Progenitor cell of endocrine pancreas (in vitro differentiated cells): Measurements from ENCODE around the gene ATXN1. TPM values are rescaled to one million over a fixed set of nuclear protein-coding genes. Genes with fewer than 3 reads are reported as not detected.

Experiments
- DNase-seq: peaks from one replicate; pipeline ENCODE4 v3.0.0; 2021; ENCODE audit warnings: low spot score; ENCODE audit not compliant: unreplicated experiment
- H3K27ac Mint-ChIP-seq: 2 replicates; pipeline ENCODE4 v1.8.0; 2021; ENCODE audit warnings: mild to moderate bottlenecking, moderate library complexity, mixed read lengths
- H3K27me3 Mint-ChIP-seq: 2 replicates; pipeline ENCODE4 v1.8.0; 2021; ENCODE audit warnings: mixed read lengths
- H3K36me3 Mint-ChIP-seq: 2 replicates; pipeline ENCODE4 v1.8.0; 2022; ENCODE audit warnings: mixed read lengths; ENCODE audit not compliant: insufficient read depth
- H3K4me1 Mint-ChIP-seq: 2 replicates; pipeline ENCODE4 v1.8.0; 2021; ENCODE audit warnings: low read depth, mixed read lengths
- H3K4me3 Mint-ChIP-seq: 2 replicates; pipeline ENCODE4 v1.8.0; 2021; ENCODE audit warnings: low read depth, mild to moderate bottlenecking, moderate library complexity, mixed read lengths
- H3K9me3 Mint-ChIP-seq: 2 replicates; pipeline ENCODE4 v1.8.0; 2021; ENCODE audit warnings: low read depth, mixed read lengths
- total RNA-seq: library from RNA; stranded (reverse); gene quantifications from 2 replicates; pipeline ENCODE4 v1.2.1, GENCODE V29; 2021
- TF ChIP-seq, protein P1 (sequence below): fragments of 200-600 bp; sonication (generic); IDR thresholded peaks from one replicate; pipeline ENCODE4 v1.5.0; 2021; ENCODE audit warnings: antibody characterized with exemption, mild to moderate bottlenecking; ENCODE audit not compliant: unreplicated experiment

ATXN1 gene
- total RNA-seq, 1 donor from 2014 or later, result 35.8 TPM

DNA sequence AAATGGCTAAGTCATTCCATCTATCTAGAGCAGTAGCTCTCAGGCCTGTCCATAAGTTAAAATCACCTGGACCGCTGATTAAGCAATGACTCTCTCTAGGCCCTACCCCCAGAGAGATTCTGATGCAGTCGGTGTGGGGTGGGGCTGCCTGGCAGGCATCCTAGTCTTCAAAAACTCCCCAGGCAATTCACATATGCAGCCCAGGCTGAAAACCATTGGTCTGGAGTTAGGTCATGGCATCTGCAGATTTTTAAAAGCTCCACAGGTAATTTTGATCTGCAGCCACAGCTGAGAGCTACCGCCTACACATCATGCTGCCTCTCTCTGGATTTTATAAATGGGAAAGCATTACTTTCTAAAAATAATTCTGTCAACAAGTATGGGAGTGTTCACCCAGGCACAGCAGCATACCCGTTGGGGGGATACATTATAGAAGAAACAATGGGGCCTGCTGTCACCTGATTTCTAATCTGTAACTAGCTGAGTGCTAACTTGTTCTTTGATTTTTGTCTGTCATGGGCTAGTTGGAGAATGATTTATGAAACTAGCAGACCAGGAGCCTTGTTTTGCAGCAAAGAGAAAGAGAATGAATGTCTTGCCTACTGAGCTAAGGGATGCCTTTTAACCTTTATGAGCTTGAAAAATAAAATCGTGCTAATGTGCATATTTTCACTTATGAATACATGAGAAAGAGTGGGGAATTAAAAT lies 44.1 kb upstream of the ATXN1 start:
- H3K27me3 Mint-ChIP-seq, result peaks cover 10% of the 10 kb centered on the region
- no peak for DNase-seq
- peaks cover 26% of the 10 kb centered on the region for H3K4me1 Mint-ChIP-seq
- H3K4me3 Mint-ChIP-seq, result no peak overlapping the region
- no peaks in the 10 kb centered on the region for H3K36me3 Mint-ChIP-seq
- peak overlapping the region; percentile 42 for H3K27ac Mint-ChIP-seq
- TF ChIP-seq, protein P1, sequence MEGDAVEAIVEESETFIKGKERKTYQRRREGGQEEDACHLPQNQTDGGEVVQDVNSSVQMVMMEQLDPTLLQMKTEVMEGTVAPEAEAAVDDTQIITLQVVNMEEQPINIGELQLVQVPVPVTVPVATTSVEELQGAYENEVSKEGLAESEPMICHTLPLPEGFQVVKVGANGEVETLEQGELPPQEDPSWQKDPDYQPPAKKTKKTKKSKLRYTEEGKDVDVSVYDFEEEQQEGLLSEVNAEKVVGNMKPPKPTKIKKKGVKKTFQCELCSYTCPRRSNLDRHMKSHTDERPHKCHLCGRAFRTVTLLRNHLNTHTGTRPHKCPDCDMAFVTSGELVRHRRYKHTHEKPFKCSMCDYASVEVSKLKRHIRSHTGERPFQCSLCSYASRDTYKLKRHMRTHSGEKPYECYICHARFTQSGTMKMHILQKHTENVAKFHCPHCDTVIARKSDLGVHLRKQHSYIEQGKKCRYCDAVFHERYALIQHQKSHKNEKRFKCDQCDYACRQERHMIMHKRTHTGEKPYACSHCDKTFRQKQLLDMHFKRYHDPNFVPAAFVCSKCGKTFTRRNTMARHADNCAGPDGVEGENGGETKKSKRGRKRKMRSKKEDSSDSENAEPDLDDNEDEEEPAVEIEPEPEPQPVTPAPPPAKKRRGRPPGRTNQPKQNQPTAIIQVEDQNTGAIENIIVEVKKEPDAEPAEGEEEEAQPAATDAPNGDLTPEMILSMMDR, result no peak
- H3K9me3 Mint-ChIP-seq, result peaks cover 16% of the 10 kb centered on the region

- no peak overlapping the region for H3K27ac Mint-ChIP-seq
- peaks cover 9% of the 10 kb centered on the region for H3K9me3 Mint-ChIP-seq
- DNase-seq, result no peak
- H3K4me3 Mint-ChIP-seq, result no peak overlapping the region
- no peaks in the 10 kb centered on the region for H3K36me3 Mint-ChIP-seq
- H3K27me3 Mint-ChIP-seq, result peaks cover 11% of the 10 kb centered on the region
- TF ChIP-seq, protein P1, result no peak
- H3K4me1 Mint-ChIP-seq, result peaks cover 26% of the 10 kb centered on the region
Observed at GRCh38 chr6:16804546-16805242, 43.4 kb upstream of the ATXN1 start.

- DNase-seq, result peak; percentile 29
- Mint-ChIP-seq H3K4me1 (peaks cover 26% of the 10 kb centered on the region), H3K4me3 (peak overlapping the region; percentile 54), H3K27ac (peak overlapping the region; percentile 3), H3K9me3 (peaks cover under 1% of the 10 kb centered on the region), H3K36me3 (no peaks in the 10 kb centered on the region), H3K27me3 (peaks cover 11% of the 10 kb centered on the region)
- TF ChIP-seq, protein P1, result no peak
Observed at GRCh38 chr6:16803294-16804200, 42.3 kb upstream of the ATXN1 start.

- H3K27ac Mint-ChIP-seq, result no peak overlapping the region
- no peaks in the 10 kb centered on the region for H3K9me3 Mint-ChIP-seq
- H3K27me3 Mint-ChIP-seq, result peaks cover 11% of the 10 kb centered on the region
- no peaks in the 10 kb centered on the region for H3K36me3 Mint-ChIP-seq
- TF ChIP-seq, protein P1, result no peak
- no peak overlapping the region for H3K4me3 Mint-ChIP-seq
- H3K4me1 Mint-ChIP-seq, result peaks cover 26% of the 10 kb centered on the region
- DNase-seq, result no peak
Observed at GRCh38 chr6:16802071-16802470, 40.8 kb upstream of the ATXN1 start.

DNA sequence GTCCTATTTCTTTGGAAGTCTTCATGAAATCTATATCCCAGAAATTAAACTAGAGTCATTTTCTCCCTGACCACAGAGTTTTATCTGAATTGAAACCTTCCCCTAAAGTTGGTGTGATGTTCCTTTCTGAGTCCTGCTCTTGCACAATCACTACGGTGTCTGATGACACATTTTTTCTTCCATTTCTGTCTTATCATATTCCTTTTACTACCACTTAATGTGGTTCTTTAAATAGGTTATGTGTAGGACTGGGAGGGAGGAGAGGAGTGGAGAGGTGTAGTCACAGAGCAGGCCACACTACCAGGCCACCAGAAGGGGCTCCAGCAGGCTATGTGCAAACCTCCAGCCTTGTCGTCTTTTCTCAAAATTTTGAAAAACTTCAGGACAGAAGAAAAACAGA lies 39.7 kb upstream of the ATXN1 start:
- no peak overlapping the region for H3K4me3 Mint-ChIP-seq
- TF ChIP-seq, protein P1, result no peak
- H3K4me1 Mint-ChIP-seq, result peaks cover 24% of the 10 kb centered on the region
- peaks cover 11% of the 10 kb centered on the region for H3K27me3 Mint-ChIP-seq
- H3K27ac Mint-ChIP-seq, result no peak overlapping the region
- no peaks in the 10 kb centered on the region for H3K36me3 Mint-ChIP-seq
- H3K9me3 Mint-ChIP-seq, result no peaks in the 10 kb centered on the region
- no peak for DNase-seq
